MCF 10A (cell line): ENCODE measurements around the gene FLRT2. TPM values are rescaled to one million over a fixed set of nuclear protein-coding genes. Genes with fewer than 3 reads are reported as not detected.

Experiments used
- BruUV-seq: library from RNA; stranded (reverse); fragments of 400-500 nt; replicated peaks from 2 replicates; lab custom pipeline; 2021; lab: Mats Ljungman, UMichigan
- CTCF ChIA-PET: fragments of 300-600 bp; sonication (Branson Sonifier 250); formaldehyde crosslinking; extraction: SDS; loops from one replicate; lab custom pipeline; 2021; ENCODE audit warnings: antibody characterized with exemption, inconsistent platforms; lab: Yijun Ruan, JAX
- POLR2A ChIA-PET: fragments of 300-600, 350-650 bp; sonication (Branson Sonifier 250); formaldehyde crosslinking; extraction: SDS; loops from one replicate; lab custom pipeline; 2020; ENCODE audit warnings: antibody characterized with exemption, inconsistent platforms; lab: Yijun Ruan, JAX
- DNase-seq: peaks from one replicate; pipeline ENCODE4 v3.0.0-alpha.2; 2018; ENCODE audit not compliant: unreplicated experiment
- H3K27ac Mint-ChIP-seq: one replicate; pipeline ENCODE4 v1.8.0; 2022; ENCODE audit warnings: mild to moderate bottlenecking, low read depth, mixed read lengths; ENCODE audit not compliant: unreplicated experiment
- H3K27me3 Mint-ChIP-seq: one replicate; pipeline ENCODE4 v1.8.0; 2022; ENCODE audit warnings: mixed read lengths; ENCODE audit not compliant: insufficient read depth, unreplicated experiment
- H3K36me3 Mint-ChIP-seq: one replicate; pipeline ENCODE4 v1.8.0; 2022; ENCODE audit warnings: mild to moderate bottlenecking, moderate library complexity, mixed read lengths; ENCODE audit not compliant: insufficient read depth, unreplicated experiment
- H3K4me1 Mint-ChIP-seq: one replicate; pipeline ENCODE4 v1.8.0; 2022; ENCODE audit warnings: mixed read lengths; ENCODE audit not compliant: insufficient read depth, unreplicated experiment
- H3K4me3 Mint-ChIP-seq: one replicate; pipeline ENCODE4 v1.8.0; 2022; ENCODE audit warnings: mild to moderate bottlenecking, moderate library complexity, mixed read lengths; ENCODE audit not compliant: unreplicated experiment
- H3K9me3 Mint-ChIP-seq: one replicate; pipeline ENCODE4 v1.8.0; 2022; ENCODE audit warnings: mixed read lengths; ENCODE audit not compliant: unreplicated experiment
- CTCF ChIP-seq: fragments of 200-600 bp; IDR thresholded peaks from one replicate; pipeline ENCODE4 v1.8.0; 2022; ENCODE audit warnings: antibody characterized with exemption, mild to moderate bottlenecking; ENCODE audit not compliant: unreplicated experiment
- intact Hi-C: fragments of 100-400 bp; cut with micrococcal nuclease; formaldehyde crosslinking; loops from 2 replicates; pipeline ENCODE4 v1.14.1; 2022
- total RNA-seq: library from RNA; stranded (reverse); gene quantifications from 2 replicates; pipeline ENCODE4 v1.2.3, GENCODE V29; 2022

Gene FLRT2
- total RNA-seq, 1 experiment from 2014 or later = 153 TPM

DNA sequence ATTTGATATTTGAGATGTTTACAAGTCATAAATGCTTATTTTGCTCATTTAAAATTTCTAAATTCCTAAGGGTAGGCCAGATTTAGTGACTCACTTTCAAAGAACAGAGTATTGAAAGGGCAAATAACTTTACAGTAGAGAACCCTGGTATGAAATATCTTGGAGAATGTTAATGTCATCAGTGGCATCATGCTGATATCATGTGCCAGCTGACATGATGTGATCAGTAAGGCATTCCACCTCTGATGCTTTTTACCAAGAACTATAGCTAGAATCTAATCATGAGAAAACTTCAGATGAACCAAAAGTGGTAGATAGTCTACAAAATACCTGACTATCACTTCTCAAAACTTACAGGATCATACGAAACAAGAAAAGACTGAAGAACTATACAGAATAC lies 2.9 kb upstream of the FLRT2 start:
- H3K27me3 Mint-ChIP-seq = no peaks in the 10 kb centered on the region
- H3K4me3 Mint-ChIP-seq = no peak overlapping the region
- POLR2A ChIA-PET = interaction anchor here (0.7 to 7.3 kb wide), 8 partner anchors 10 to 466 kb away, joined by 3 to 60 read pairs (median 6); no protein-coding TSS in a partner anchor
- H3K4me1 Mint-ChIP-seq = peaks cover 23% of the 10 kb centered on the region
- no peaks in the 10 kb centered on the region for H3K36me3 Mint-ChIP-seq
- no peak for TF ChIP-seq CTCF
- CTCF ChIA-PET = interaction anchor here (0.6 to 1.3 kb wide), 3 partner anchors 84 to 1235 kb away, joined by 3 to 5 read pairs (median 5); no protein-coding TSS in a partner anchor
- no peak for DNase-seq
- H3K27ac Mint-ChIP-seq = peak overlapping the region; percentile 73
- no peaks in the 10 kb centered on the region for H3K9me3 Mint-ChIP-seq
- BruUV-seq = no TSS peak
- intact Hi-C loops = loop anchor here (5.0 kb wide), 2 partner anchors 280 to 440 kb away; no protein-coding TSS in a partner anchor

DNA sequence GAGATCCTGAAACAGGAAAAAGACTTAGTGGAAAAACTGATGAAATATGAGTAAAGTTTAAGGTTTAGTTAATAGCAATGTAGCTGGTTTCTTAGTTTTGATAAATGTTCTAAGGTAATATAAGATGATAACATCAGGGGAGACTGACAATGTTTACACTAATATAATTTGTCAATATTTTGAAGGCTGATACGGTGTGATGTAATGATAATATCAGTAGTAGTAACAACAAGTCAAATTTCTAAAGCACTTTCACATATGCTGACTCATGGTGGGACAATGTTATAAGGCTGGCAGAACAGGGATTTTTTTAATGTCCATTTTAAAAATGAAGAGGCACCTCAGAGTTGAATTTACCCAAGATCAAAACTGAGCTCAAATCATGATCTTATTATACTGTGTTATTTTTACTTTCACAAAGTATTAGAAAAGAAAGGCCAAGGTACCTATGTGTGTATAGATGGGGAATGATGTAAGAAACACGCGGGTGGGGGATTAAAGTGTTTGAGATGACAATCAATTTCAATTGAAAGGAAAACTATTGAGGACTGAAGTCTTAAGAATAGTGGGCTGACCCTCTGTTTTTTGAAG lies 2.4 kb upstream of the FLRT2 start:
- no peaks in the 10 kb centered on the region for H3K36me3 Mint-ChIP-seq
- BruUV-seq = no TSS peak
- peak overlapping the region; percentile 86 for H3K4me3 Mint-ChIP-seq
- peak; percentile 13 for DNase-seq
- no peaks in the 10 kb centered on the region for H3K27me3 Mint-ChIP-seq
- no peaks in the 10 kb centered on the region for H3K9me3 Mint-ChIP-seq
- ChIA-PET POLR2A (interaction anchor here (0.7 to 7.3 kb wide), 11 partner anchors 10 to 467 kb away, joined by 3 to 60 read pairs (median 5); no protein-coding TSS in a partner anchor), CTCF (interaction anchor here (0.6 to 2.3 kb wide), 12 partner anchors 9 to 1455 kb away, joined by 3 to 9 read pairs (median 4); no protein-coding TSS in a partner anchor)
- H3K4me1 Mint-ChIP-seq = peaks cover 23% of the 10 kb centered on the region
- TF ChIP-seq CTCF = no peak
- intact Hi-C loops = loop anchor here (1.0 to 5.0 kb wide), 6 partner anchors 112 to 1539 kb away; no protein-coding TSS in a partner anchor
- peak overlapping the region; percentile 73 for H3K27ac Mint-ChIP-seq

DNA sequence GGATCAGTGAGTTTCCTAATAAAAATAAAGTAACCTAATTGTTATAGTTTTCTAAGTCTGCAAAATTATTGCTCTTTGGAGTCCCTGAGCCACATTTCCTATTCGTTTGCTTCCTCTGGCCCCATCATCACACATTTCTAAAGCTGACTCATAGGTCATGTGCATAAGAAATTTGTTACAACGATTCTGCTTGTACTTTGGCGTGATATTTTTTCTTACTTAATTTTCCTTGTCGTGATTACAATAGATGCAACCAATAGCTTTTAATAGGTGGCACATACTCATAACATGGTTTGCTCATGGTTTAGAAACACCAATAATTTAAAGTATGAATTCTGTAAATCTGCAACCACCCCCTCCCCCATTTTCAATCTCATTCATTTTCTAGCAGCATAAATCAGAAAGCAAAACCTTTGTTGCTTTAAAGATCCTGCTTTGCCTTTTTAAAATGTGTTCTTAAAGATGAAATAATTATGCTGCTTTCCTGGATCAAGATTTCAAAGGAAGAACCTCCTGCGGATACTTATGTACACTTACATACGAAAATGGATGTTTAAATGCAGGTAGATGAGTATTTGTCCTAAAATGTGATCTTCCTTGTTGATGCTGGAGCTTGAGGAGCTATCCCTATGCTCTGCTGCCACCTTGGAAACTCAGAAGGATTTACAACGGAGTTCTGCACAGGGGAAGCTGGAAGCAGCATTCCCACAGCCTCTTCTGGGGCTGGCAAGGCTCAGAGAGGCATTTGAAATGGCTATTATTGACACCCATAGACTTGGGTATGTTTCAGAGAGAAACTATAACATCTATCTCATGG lies 1.7 kb upstream of the FLRT2 start:
- intact Hi-C loops = loop anchor here (1.0 to 5.0 kb wide), 6 partner anchors 113 to 1540 kb away; no protein-coding TSS in a partner anchor
- POLR2A ChIA-PET = interaction anchor here (0.6 to 7.3 kb wide), 17 partner anchors 11 to 510 kb away, joined by 3 to 60 read pairs (median 4); no protein-coding TSS in a partner anchor

More for the DNA sequence above, 1.7 kb upstream of the FLRT2 start:
- Mint-ChIP-seq H3K27me3 (no peaks in the 10 kb centered on the region), H3K9me3 (no peaks in the 10 kb centered on the region), H3K4me3 (peak overlapping the region; percentile 86), H3K27ac (peak overlapping the region; percentile 73), H3K4me1 (peaks cover 23% of the 10 kb centered on the region), H3K36me3 (no peaks in the 10 kb centered on the region)
- peak; percentile 73 for TF ChIP-seq CTCF
- DNase-seq = peak; percentile 88
- no TSS peak for BruUV-seq
- CTCF ChIA-PET = interaction anchor here (0.6 to 2.3 kb wide), 23 partner anchors 8 to 1636 kb away, joined by 3 to 13 read pairs (median 4); no protein-coding TSS in a partner anchor
